ENCODE results near the gene HMMR. TPM values are rescaled to one million over a fixed set of nuclear protein-coding genes. Genes with fewer than 3 reads are reported as not detected.

HMMR gene
- total and polyA plus RNA-seq, 5 donors from 2014 or later = 0.82 to 2.3 (median 1.0) TPM

DNA sequence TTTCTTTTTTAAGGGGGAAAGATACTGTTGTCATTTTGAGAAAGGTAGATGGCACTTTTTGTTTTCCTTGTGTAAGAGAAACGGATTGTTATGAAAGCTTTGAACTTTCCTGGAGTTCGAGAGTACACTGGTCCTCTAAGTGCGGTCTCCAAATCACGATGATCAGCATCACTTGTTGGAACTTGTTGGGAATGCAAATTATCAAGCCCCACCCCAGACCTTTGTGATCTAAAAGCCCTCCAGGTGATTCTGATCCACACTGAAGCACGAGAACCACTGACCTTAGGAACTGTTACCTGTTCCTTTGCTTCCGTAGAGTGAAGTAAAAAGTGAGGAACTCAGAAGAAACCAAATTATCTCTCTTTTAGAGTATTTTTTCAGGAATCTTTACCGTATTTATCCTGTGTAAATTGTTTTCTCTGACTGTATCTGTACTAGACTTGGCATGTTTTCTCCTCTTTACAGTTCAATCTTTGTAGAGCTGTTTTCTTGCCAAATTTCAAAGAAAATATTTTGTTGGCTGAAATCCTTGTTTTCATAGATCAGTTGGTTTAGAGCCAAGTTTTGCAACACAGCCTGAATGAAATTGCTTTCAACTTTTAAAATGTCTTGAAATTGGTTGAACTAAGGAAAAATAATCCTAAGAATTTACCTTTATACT is 49.0 kb downstream of the HMMR start:
- Histone ChIP-seq H3K4me1 (ENCODE audit: control insufficient read depth, insufficient read depth, low read length, poor library complexity, severe bottlenecking) (peaks cover 70% of the 10 kb centered on the region), H3K27me3 (ENCODE audit: control insufficient read depth, insufficient read depth, low read length) (no peaks in the 10 kb centered on the region), H3K9me3 (ENCODE audit: control insufficient read depth in 2 of 2, low read length in 2 of 2) (no peaks in the 10 kb centered on the region), H3K36me3 (ENCODE audit: control insufficient read depth, insufficient read depth, low read length) (peaks cover 31% of the 10 kb centered on the region), H3K27ac (ENCODE audit: insufficient read depth, low read length, poor library complexity, severe bottlenecking) (peak overlapping the region; percentile 99), H3K4me3 (ENCODE audit: low read depth, low read length) (peak overlapping the region; percentile 96)
- ATAC-seq (ENCODE audit: low read depth in 2 of 2) (no peak), DNase-seq (peak in 1 of 3 donors; percentile 21)
- H3K9me3 Mint-ChIP-seq = no peaks in the 10 kb centered on the region
- peaks cover 27% of the 10 kb centered on the region for H3K36me3 Mint-ChIP-seq
- H3K27ac Mint-ChIP-seq = peak overlapping the region; percentile 99 to 100 (median 100)
- peaks cover 20 to 67% (median 54%) of the 10 kb centered on the region in 4 donors for H3K4me1 Mint-ChIP-seq
- peak overlapping the region; percentile 94 to 99 (median 96) for H3K4me3 Mint-ChIP-seq
- no peaks in the 10 kb centered on the region for H3K27me3 Mint-ChIP-seq

DNA sequence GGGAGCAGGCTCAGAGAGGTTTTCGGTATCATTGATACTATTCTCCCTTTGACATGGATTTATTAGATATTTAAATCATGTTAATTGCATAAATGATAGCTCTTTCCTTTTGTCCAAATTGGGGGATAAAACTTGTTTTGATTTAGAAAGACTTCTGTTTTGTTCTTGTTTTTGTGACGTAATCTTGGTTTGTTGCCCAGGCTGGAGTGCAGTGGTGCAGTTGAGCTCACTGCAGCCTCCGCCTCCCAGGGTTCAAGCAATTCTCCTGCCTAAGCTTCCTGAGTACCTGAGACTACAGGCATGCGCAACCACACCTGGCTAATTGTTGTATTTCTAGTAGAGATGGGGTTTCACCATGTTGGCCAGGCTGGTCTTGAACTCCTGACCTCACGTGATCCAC is 52.1 kb downstream of the HMMR start:
- DNase-seq = no peak
- Mint-ChIP-seq H3K9me3 (no peaks in the 10 kb centered on the region), H3K27me3 (no peaks in the 10 kb centered on the region), H3K27ac (peak overlapping the region in 2 of 3 donors; percentile 81 to 84), H3K4me1 (peaks cover 22 to 87% (median 54%) of the 10 kb centered on the region in 4 donors), H3K36me3 (peaks cover 48% of the 10 kb centered on the region), H3K4me3 (peak overlapping the region in 3 of 4 donors; percentile 40 to 68 (median 59))
- no peaks in the 10 kb centered on the region for H3K27me3 ChIP-seq (ENCODE audit: control insufficient read depth, insufficient read depth, low read length)
- H3K4me3 ChIP-seq (ENCODE audit: low read depth, low read length) = peak overlapping the region; percentile 69
- H3K4me1 ChIP-seq (ENCODE audit: control insufficient read depth, insufficient read depth, low read length, poor library complexity, severe bottlenecking) = peaks cover 59% of the 10 kb centered on the region
- ATAC-seq (ENCODE audit: low read depth in 2 of 2) = no peak
- peaks cover 62% of the 10 kb centered on the region for H3K36me3 ChIP-seq (ENCODE audit: control insufficient read depth, insufficient read depth, low read length)
- no peaks in the 10 kb centered on the region for H3K9me3 ChIP-seq (ENCODE audit: control insufficient read depth in 2 of 2, low read length in 2 of 2)
- H3K27ac ChIP-seq (ENCODE audit: insufficient read depth, low read length, poor library complexity, severe bottlenecking) = no peak overlapping the region

DNA sequence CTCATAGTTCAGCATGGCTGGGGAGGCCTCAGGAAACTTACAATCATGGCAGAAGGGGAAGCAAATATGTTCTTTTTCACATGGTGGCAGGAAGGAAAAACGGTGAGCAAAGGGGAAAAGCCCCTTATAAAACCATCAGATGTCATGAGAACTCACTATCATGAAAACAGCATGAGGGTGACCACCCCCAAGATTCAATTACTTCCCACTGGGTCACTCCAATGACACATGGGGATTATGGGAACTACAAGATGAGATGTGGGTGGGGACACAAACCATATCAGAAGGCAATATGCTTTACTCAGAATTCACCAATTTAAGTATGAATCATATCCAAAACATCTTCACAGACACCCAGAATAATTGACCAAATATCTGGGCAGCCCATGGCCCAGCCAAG is 64.7 kb downstream of the HMMR start:
- Histone ChIP-seq H3K4me1 (ENCODE audit: control insufficient read depth, insufficient read depth, low read length, poor library complexity, severe bottlenecking) (no peaks in the 10 kb centered on the region), H3K4me3 (ENCODE audit: low read depth, low read length) (no peak overlapping the region), H3K27me3 (ENCODE audit: control insufficient read depth, insufficient read depth, low read length) (no peaks in the 10 kb centered on the region), H3K36me3 (ENCODE audit: control insufficient read depth, insufficient read depth, low read length) (peaks cover 13% of the 10 kb centered on the region), H3K27ac (ENCODE audit: insufficient read depth, low read length, poor library complexity, severe bottlenecking) (no peak overlapping the region), H3K9me3 (ENCODE audit: control insufficient read depth in 2 of 2, low read length in 2 of 2) (no peaks in the 10 kb centered on the region)
- DNase-seq (no peak), ATAC-seq (ENCODE audit: low read depth in 2 of 2) (no peak)
- Mint-ChIP-seq H3K4me3 (no peak overlapping the region), H3K27ac (peak overlapping the region in 1 of 3 donors; percentile 58), H3K27me3 (no peaks in the 10 kb centered on the region), H3K9me3 (peaks cover 0 to 5% (median 0%) of the 10 kb centered on the region in 7 donors), H3K36me3 (peaks cover 10% of the 10 kb centered on the region), H3K4me1 (peaks cover 0 to 6% (median 0%) of the 10 kb centered on the region in 4 donors)

DNA sequence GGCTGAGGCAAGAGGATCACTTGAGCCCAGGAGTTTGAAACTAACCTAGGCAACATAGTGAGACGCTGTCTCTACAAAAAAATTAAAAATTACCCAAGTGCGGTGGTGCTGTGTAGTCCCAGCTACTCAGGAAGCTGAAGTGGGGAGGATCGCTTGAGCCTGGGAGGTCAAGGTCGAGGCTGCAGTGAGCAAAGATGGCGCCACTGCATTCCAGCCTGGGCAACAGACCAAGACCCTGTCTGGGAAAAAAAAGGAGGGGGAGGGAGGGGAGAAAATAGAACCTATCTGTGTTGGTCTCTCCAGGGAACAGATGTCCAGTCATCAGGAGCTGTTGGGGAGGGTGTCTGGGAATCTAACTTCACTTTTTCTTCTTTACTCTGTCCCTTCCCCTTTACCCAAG is 69.3 kb downstream of the HMMR start:
- Mint-ChIP-seq H3K9me3 (peaks cover 0 to 5% (median 0%) of the 10 kb centered on the region in 7 donors), H3K36me3 (no peaks in the 10 kb centered on the region), H3K27me3 (peaks cover 15% of the 10 kb centered on the region), H3K27ac (no peak overlapping the region), H3K4me3 (no peak overlapping the region), H3K4me1 (no peaks in the 10 kb centered on the region)
- Histone ChIP-seq H3K36me3 (ENCODE audit: control insufficient read depth, insufficient read depth, low read length) (no peaks in the 10 kb centered on the region), H3K27me3 (ENCODE audit: control insufficient read depth, insufficient read depth, low read length) (peaks cover 2% of the 10 kb centered on the region), H3K27ac (ENCODE audit: insufficient read depth, low read length, poor library complexity, severe bottlenecking) (no peak overlapping the region), H3K9me3 (ENCODE audit: control insufficient read depth in 2 of 2, low read length in 2 of 2) (no peaks in the 10 kb centered on the region), H3K4me1 (ENCODE audit: control insufficient read depth, insufficient read depth, low read length, poor library complexity, severe bottlenecking) (no peaks in the 10 kb centered on the region), H3K4me3 (ENCODE audit: low read depth, low read length) (no peak overlapping the region)
- no peak for DNase-seq
- ATAC-seq (ENCODE audit: low read depth in 2 of 2) = no peak

DNA sequence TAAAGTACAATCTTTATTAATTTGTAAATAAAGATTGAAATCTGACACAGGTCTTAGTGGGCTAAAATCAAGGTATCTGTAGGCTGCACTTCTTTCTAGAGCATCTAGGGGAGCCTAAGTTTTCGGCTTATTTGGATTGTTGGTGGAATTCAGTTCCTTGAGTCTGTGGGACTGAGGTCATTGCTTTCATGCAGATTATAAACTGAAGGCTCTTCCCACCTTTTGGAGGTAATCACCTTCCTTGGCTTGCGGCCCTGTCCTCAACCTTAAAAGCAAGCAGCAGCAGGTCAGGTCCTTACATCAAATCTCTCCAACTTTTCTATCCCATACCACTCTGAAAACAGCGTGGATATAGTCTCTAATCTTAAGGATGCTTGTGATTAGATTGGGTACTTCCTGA is 70.8 kb downstream of the HMMR start:
- DNase-seq (no peak), ATAC-seq (ENCODE audit: low read depth in 2 of 2) (no peak)
- Mint-ChIP-seq H3K36me3 (no peaks in the 10 kb centered on the region), H3K4me1 (no peaks in the 10 kb centered on the region), H3K27ac (no peak overlapping the region), H3K9me3 (peaks cover 0 to 3% (median 0%) of the 10 kb centered on the region in 7 donors), H3K4me3 (no peak overlapping the region), H3K27me3 (peaks cover 15% of the 10 kb centered on the region)
- Histone ChIP-seq H3K27ac (ENCODE audit: insufficient read depth, low read length, poor library complexity, severe bottlenecking) (no peak overlapping the region), H3K4me3 (ENCODE audit: low read depth, low read length) (no peak overlapping the region), H3K9me3 (ENCODE audit: control insufficient read depth in 2 of 2, low read length in 2 of 2) (no peaks in the 10 kb centered on the region), H3K27me3 (ENCODE audit: control insufficient read depth, insufficient read depth, low read length) (peaks cover 2% of the 10 kb centered on the region), H3K4me1 (ENCODE audit: control insufficient read depth, insufficient read depth, low read length, poor library complexity, severe bottlenecking) (no peaks in the 10 kb centered on the region), H3K36me3 (ENCODE audit: control insufficient read depth, insufficient read depth, low read length) (no peaks in the 10 kb centered on the region)

DNA sequence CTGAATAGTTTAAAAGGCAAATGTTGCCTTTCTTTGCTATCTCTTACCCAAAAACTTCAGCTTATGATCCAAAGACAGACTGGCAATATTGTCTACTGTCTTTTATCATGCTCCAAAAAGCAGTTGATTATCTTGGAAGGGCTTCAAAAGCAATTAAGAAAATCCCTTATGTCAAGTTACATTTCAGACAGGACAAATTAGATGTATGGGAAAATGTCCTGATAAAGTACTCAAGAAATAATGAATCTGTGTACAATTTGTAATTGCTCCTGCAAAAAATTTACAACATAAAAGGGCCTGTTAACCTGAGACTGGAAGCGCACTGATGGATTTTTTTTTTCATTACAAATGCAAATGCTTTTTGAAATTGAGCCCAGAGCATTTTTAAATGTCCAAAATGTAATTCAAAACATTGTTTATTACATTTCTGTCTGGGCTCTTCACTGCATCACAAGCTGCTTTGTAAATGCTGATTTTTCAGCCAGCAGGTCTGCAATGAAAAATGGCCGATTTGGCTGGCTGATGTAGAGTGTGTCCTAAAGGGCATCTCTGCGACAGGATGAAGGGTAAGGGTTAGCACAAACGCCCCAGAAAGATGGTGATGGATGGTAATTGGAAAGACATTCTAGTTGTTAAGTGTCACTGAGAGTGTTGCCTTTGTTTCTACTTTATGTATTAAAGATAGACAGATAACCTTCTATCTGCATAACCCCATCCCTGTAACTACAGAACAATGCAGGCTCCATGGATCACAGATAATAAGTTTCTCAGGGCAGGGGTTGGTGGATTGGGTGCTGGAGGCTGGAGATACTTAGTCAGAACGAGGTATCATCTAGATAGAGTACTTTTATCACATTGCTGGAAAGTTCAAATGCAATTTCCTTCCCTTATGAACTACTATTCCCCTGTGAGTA is 72.0 kb downstream of the HMMR start:
- Mint-ChIP-seq H3K4me3 (no peak overlapping the region), H3K27me3 (peaks cover 15% of the 10 kb centered on the region), H3K9me3 (peaks cover 0 to 5% (median 0%) of the 10 kb centered on the region in 7 donors), H3K27ac (no peak overlapping the region), H3K4me1 (no peaks in the 10 kb centered on the region), H3K36me3 (no peaks in the 10 kb centered on the region)
- H3K36me3 ChIP-seq (ENCODE audit: control insufficient read depth, insufficient read depth, low read length) = no peaks in the 10 kb centered on the region
- no peak overlapping the region for H3K4me3 ChIP-seq (ENCODE audit: low read depth, low read length)
- peaks cover 2% of the 10 kb centered on the region for H3K27me3 ChIP-seq (ENCODE audit: control insufficient read depth, insufficient read depth, low read length)
- H3K4me1 ChIP-seq (ENCODE audit: control insufficient read depth, insufficient read depth, low read length, poor library complexity, severe bottlenecking) = no peaks in the 10 kb centered on the region
- H3K9me3 ChIP-seq (ENCODE audit: control insufficient read depth in 2 of 2, low read length in 2 of 2) = no peaks in the 10 kb centered on the region
- H3K27ac ChIP-seq (ENCODE audit: insufficient read depth, low read length, poor library complexity, severe bottlenecking) = no peak overlapping the region
- DNase-seq (no peak), ATAC-seq (ENCODE audit: low read depth in 2 of 2) (no peak)

DNA sequence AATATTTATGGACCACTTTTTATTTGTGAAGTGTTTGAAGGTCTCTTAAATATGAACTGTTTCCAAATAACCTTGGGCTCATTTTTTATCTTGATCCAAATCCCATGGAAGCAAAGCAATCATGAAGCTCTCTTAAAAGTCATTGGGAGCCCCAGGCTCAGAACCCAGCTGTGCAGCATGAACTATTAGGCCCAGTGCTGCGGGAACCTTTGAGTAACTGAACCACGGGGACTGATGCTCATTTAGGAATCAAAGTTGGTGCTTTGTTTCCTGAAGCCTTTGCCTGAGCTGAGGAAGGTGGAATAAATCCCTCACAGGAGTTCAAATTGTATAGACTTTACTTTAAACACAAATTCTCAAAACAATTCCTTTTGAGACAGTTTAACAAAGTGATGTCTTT is 72.8 kb downstream of the HMMR start:
- H3K36me3 ChIP-seq (ENCODE audit: control insufficient read depth, insufficient read depth, low read length) = no peaks in the 10 kb centered on the region
- H3K4me1 ChIP-seq (ENCODE audit: control insufficient read depth, insufficient read depth, low read length, poor library complexity, severe bottlenecking) = no peaks in the 10 kb centered on the region
- peaks cover 15% of the 10 kb centered on the region for H3K27me3 Mint-ChIP-seq
- no peaks in the 10 kb centered on the region for H3K36me3 Mint-ChIP-seq
- H3K27ac Mint-ChIP-seq = no peak overlapping the region
- H3K4me1 Mint-ChIP-seq = no peaks in the 10 kb centered on the region
- H3K9me3 ChIP-seq (ENCODE audit: control insufficient read depth in 2 of 2, low read length in 2 of 2) = no peaks in the 10 kb centered on the region
- H3K27ac ChIP-seq (ENCODE audit: insufficient read depth, low read length, poor library complexity, severe bottlenecking) = no peak overlapping the region
- H3K9me3 Mint-ChIP-seq = peaks cover 0 to 5% (median 0%) of the 10 kb centered on the region in 7 donors
- no peak for DNase-seq
- no peak overlapping the region for H3K4me3 Mint-ChIP-seq
- no peak overlapping the region for H3K4me3 ChIP-seq (ENCODE audit: low read depth, low read length)
- peaks cover 2% of the 10 kb centered on the region for H3K27me3 ChIP-seq (ENCODE audit: control insufficient read depth, insufficient read depth, low read length)
- ATAC-seq (ENCODE audit: low read depth in 2 of 2) = no peak
